ENCODE data around the gene ZSWIM5. TPM values are rescaled to one million over a fixed set of nuclear protein-coding genes. Genes with fewer than 3 reads are reported as not detected.

The ZSWIM5 gene
- total and polyA plus RNA-seq, 9 of the 15 experiments (the other 6 are each of a cell fraction or from before 2014, with no cell fraction given), result under 0.01 to 0.07 (median 0.03) TPM; not detected in 3

- ATAC-seq (peak; percentile 87), FAIRE-seq (peak; percentile 87), DNase-seq (ENCODE audit: extremely low read depth in 1 of 4, low spot score in 3 of 4) (peak; percentile 84 to 94 (median 86))
- Histone ChIP-seq H3K36me3 (ENCODE audit: control insufficient read depth, insufficient read depth, low read length) (no peaks in the 10 kb centered on the region), H2AFZ (ENCODE audit: low read depth, low read length) (no peak overlapping the region), H3K4me2 (ENCODE audit: insufficient read depth, low read length) (peak overlapping the region; percentile 22; the same call in 1 of the 2 replicates), H3K9me3 (replicated peaks; ENCODE audit: control insufficient read depth, insufficient read depth, low read depth, low read length) (no peaks in the 10 kb centered on the region), H3K79me2 (ENCODE audit: control insufficient read depth, insufficient read depth, low read length) (no peaks in the 10 kb centered on the region), H3K4me3 (no peak overlapping the region), H3K4me1 (replicated peaks in 1 of 2; ENCODE audit: control insufficient read depth in 2 of 2, insufficient read depth in 2 of 2, low read length in 2 of 2) (peaks cover 35 to 38% of the 10 kb centered on the region in 2 experiments), H3K27ac (ENCODE audit: extremely low read depth, low read depth, low read length) (no peak overlapping the region), H3K27me3 (ENCODE audit: control insufficient read depth in 2 of 2, insufficient read depth in 2 of 2, low read length in 2 of 2) (peaks cover 0 to 4% of the 10 kb centered on the region in 2 experiments; a peak in 1 of 5 replicates), H4K20me1 (replicated peaks; ENCODE audit: control insufficient read depth, insufficient read depth, low read length) (0 out of 2 replicates have a peak, but pooled peaks cover 4% of the 10 kb centered on the region), H3K9ac (ENCODE audit: insufficient read depth in 1 of 2, low read depth in 2 of 2, low read length in 2 of 2) (peak overlapping the region in 1 of 2 experiments; percentile 15; a peak in 1 of 4 replicates), H3K9me1 (ENCODE audit: control insufficient read depth, insufficient read depth, low read length) (no peaks in the 10 kb centered on the region)
- in situ Hi-C loops (cut with MboI) (no loop called here), intact Hi-C loops (cut with micrococcal nuclease) (no loop called here)
- ChIA-PET POLR2A (interaction anchor here (0.6 to 1.0 kb wide), 6 partner anchors 9 to 1831 kb away, joined by 3 to 5 read pairs (median 3); partner anchors contain the start of gene UROD), CTCF (ENCODE audit: low intra/inter-chr PET ratio) (no interaction called here)
- under 1% methylated on average over 8 of the region's 8 CpGs for WGBS (ENCODE audit: insufficient coverage, low coverage, missing lambda C conversion rate)
- BruUV-seq (replicated peaks), result no TSS peak
- TF ChIP-seq DEAF1 (CRISPR knock-in tag; IDR thresholded peaks at IDR 0.05), result peak; percentile 18; the same call in 1 of the 2 replicates
- TF ChIP-seq ZNF449 (CRISPR knock-in tag; IDR thresholded peaks at IDR 0.05), result 0 out of 2 replicates have a peak, but pooled peaks have one; percentile 49
- peak; percentile 91 for TF ChIP-seq BHLHE40 (IDR thresholded peaks at IDR 0.05; ENCODE audit: low read length)
- peak; percentile 67 for TF ChIP-seq PKNOX1 (IDR thresholded peaks at IDR 0.05)
- peak; percentile 44; the same call in 1 of the 2 replicates for TF ChIP-seq FOSL1 (tag; conservative IDR thresholded peaks at IDR 0.05)
- TF ChIP-seq SMARCA4 (IDR thresholded peaks at IDR 0.05), result peak; percentile 94
- peak; percentile 76; the same call in 1 of the 2 replicates for TF ChIP-seq ZNF668 (CRISPR knock-in tag; IDR thresholded peaks at IDR 0.05)
- TF ChIP-seq HNRNPK (IDR thresholded peaks at IDR 0.05; ENCODE audit: low read depth, low read length, poor library complexity, severe bottlenecking), result no peak
- TF ChIP-seq ZNF134 (CRISPR knock-in tag; conservative IDR thresholded peaks at IDR 0.05), result peak; percentile 60; the same call in 1 of the 2 replicates
- no peak for TF ChIP-seq HNRNPUL1 (IDR thresholded peaks at IDR 0.05; ENCODE audit: low read length)
- TF ChIP-seq MEIS2 (IDR thresholded peaks at IDR 0.05; ENCODE audit: partially characterized antibody), result peak; percentile 92
- no peak for TF ChIP-seq FOXJ2 (tag; IDR thresholded peaks at IDR 0.05)
- peak; percentile 95 for TF ChIP-seq EP300 (IDR thresholded peaks at IDR 0.05; ENCODE audit: low read length)
- TF ChIP-seq MCM5 (IDR thresholded peaks at IDR 0.05; ENCODE audit: low read depth), result no peak
- 0 out of 2 replicates have a peak, but pooled peaks have one; percentile 40 for TF ChIP-seq L3MBTL2 (IDR thresholded peaks at IDR 0.05)
- 0 out of 2 replicates have a peak, but pooled peaks have one; percentile 23 for TF ChIP-seq GABPB1 (CRISPR knock-in tag; IDR thresholded peaks at IDR 0.05)
- peak in 1 of 2 experiments; percentile 92; a peak in 2 of 4 replicates for TF ChIP-seq ARNT (IDR thresholded peaks at IDR 0.05)
- TF ChIP-seq TFAP4 (CRISPR knock-in tag; IDR thresholded peaks at IDR 0.05; ENCODE audit: borderline replicate concordance), result peak; percentile 42; the same call in 1 of the 2 replicates
Measured at GRCh38 chr1:45038661-45039364, 167.6 kb downstream of the ZSWIM5 start.
